ENCODE results near the gene SDK2. TPM values are rescaled to one million over a fixed set of nuclear protein-coding genes. Genes with fewer than 3 reads are reported as not detected.
"Not testable (repeated sequence)": the region's sequence is repeated elsewhere in the genome, so short reads cannot be mapped to it uniquely, and the experiment has no call there.

SDK2 gene
- total and polyA plus RNA-seq, 3 experiments from 2014 or later: 0.35 to 0.54 (median 0.44) TPM

DNA sequence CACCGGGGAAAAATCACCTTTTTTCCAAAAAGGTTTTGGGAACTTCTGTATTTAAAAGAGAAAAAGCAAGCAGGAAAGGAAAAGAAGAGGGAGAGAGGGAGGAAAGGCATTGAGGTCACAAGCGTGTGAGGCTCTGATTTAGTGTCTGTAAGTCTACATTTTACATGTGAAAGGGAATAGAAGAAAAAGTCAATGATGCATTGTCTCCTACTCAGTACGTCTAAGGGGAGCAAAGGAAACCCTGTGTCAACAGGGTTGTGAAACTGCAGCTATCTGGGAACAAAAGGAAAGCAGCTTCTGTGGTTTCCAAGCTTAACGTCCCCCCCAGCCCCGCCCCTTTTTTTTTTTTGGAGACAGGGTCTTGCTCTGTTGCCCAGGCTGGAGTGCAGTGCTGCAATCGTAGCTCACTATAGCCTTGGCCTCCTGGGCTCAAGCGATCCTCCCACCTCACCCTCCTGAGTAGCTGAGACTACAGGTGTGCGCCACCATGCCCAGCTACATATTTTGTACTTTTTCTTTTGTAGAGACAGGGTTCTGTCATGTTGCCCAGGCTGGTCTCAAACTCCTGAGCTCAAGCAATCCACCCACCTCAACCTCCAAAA, 330.6 kb downstream of the SDK2 start:
- H3K4me3 Mint-ChIP-seq: peak overlapping the region in 6 of 7 donors; percentile 22 to 93 (median 82)
- H3K27ac ChIP-seq (ENCODE audit: low read depth, low read length): no peak overlapping the region
- no peaks in the 10 kb centered on the region for H3K27me3 ChIP-seq (ENCODE audit: insufficient read depth, low read length, poor library complexity, severe bottlenecking)
- H3K4me3 ChIP-seq (ENCODE audit: low read length): no peak overlapping the region
- no peaks in the 10 kb centered on the region for H3K36me3 Mint-ChIP-seq
- H3K36me3 ChIP-seq (ENCODE audit: insufficient read depth, low read length): no peaks in the 10 kb centered on the region
- H3K9me3 ChIP-seq (ENCODE audit: low read length): no peaks in the 10 kb centered on the region
- H3K27ac Mint-ChIP-seq: peak overlapping the region in 4 of 8 donors; percentile 36 to 80 (median 77)
- H3K4me1 Mint-ChIP-seq: peaks cover 8 to 18% (median 15%) of the 10 kb centered on the region in 3 donors
- no peak for DNase-seq
- H3K4me1 ChIP-seq (ENCODE audit: insufficient read depth, low read length): peaks cover 9% of the 10 kb centered on the region
- POLR2A ChIA-PET: no interaction called here
- no peaks in the 10 kb centered on the region for H3K27me3 Mint-ChIP-seq
- no peaks in the 10 kb centered on the region for H3K9me3 Mint-ChIP-seq
- CTCF ChIA-PET: no interaction called here

DNA sequence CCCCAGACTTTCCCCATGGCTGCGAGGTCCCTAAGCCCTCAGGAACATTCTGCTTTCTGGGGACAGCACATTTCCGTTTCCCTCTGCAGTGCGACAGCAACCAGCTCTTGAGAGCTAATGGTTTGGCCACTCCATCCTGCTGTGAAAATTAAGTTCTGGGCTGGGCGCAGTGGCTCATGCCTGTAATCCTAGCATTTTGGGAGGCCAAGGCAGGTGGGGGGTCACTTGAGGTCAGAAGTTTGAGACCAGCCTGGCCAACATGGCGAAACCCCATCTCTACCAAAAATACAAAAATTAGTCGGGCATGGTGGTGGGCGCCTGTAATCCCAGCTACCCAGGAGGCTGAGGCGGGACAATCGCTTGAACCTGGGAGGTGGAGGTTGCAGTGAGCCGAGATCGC, 331.4 kb downstream of the SDK2 start:
- H3K27me3 Mint-ChIP-seq; H3K4me1 ChIP-seq (ENCODE audit: insufficient read depth, low read length); H3K36me3 ChIP-seq (ENCODE audit: insufficient read depth, low read length); H3K36me3 Mint-ChIP-seq; H3K27ac ChIP-seq (ENCODE audit: low read depth, low read length); DNase-seq; H3K9me3 ChIP-seq (ENCODE audit: low read length); H3K4me3 ChIP-seq (ENCODE audit: low read length); H3K27me3 ChIP-seq (ENCODE audit: insufficient read depth, low read length, poor library complexity, severe bottlenecking); H3K9me3 Mint-ChIP-seq: not testable (repeated sequence)
- Mint-ChIP-seq H3K4me3 (peak overlapping the region; percentile 86 to 95 (median 88)), H3K27ac (peak overlapping the region in 5 of 8 donors; percentile 47 to 80 (median 68)), H3K4me1 (peaks cover 8 to 18% (median 15%) of the 10 kb centered on the region in 3 donors)
- ChIA-PET CTCF (interaction anchor here (1.5 kb wide), 1 partner anchor 57 kb away, joined by 3 read pairs; no protein-coding TSS in a partner anchor), POLR2A (interaction anchor here (0.5 to 0.6 kb wide), 2 partner anchors 11 to 81 kb away, joined by 3 read pairs; a partner anchor contains a TSS)

DNA sequence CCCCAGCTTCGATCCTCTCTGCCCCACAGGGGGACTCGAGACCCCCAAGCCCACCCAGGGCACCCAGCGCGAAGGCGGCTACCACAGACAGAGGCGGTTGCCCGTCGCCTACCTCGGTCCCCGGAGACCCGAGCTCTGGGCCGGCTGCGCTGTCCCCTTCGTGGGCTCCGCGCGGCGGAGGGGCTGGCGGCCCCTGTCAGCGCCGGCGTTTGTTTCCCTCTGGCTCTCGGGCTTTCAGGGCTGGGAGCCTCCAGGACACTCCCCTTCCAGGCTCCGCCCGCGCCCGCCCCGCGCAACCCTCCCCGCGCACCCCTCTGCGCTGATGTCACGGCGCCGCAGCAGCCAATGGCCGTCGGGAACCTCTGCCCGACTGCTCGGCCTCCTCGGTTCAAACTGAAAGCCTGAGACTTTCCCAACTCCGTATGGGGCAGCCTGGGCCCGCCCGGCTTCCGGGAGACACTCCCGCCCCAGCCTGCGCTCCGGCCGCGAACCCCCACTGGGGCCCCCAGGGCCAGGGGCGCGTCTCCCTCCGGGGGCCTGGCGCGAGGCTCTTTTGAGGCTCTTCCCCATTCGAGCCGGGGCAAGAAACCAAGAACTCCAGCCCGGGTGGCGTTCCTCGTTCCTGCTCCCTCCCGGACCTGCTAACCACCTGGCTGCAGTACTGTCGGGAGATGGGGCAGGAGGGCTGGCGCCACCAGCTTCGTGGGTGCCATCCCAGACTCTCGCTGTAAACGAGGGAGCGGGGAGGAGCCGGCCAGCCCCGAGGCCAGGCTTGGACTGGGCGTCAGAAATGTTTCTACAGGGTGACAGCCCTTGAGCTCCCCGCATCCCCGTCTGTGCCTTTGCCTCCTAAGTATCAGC, 332.2 kb downstream of the SDK2 start, which contains the start of gene CDC42EP4:
CDC42EP4 (minus strand) TSS at position 221 of the 861 bp plus-strand sequence. CDS start 25,501 bp downstream, outside the sequence.
- CTCF ChIA-PET: interaction anchor here (1.5 to 2.6 kb wide), 4 partner anchors 10 to 80 kb away, joined by 3 to 9 read pairs (median 6); a partner anchor contains a TSS
- no peaks in the 10 kb centered on the region for H3K27me3 ChIP-seq (ENCODE audit: insufficient read depth, low read length, poor library complexity, severe bottlenecking)
- no peaks in the 10 kb centered on the region for H3K9me3 Mint-ChIP-seq
- peak within 1 kb of the TSS; percentile 86 to 95 (median 88) for H3K4me3 Mint-ChIP-seq
- H3K27ac ChIP-seq (ENCODE audit: low read depth, low read length): peak within 1 kb of the TSS; percentile 78
- H3K27ac Mint-ChIP-seq: peak within 1 kb of the TSS; percentile 50 to 84 (median 68)
- peaks cover 8 to 18% (median 15%) of the 10 kb centered on the region in 3 donors for H3K4me1 Mint-ChIP-seq
- POLR2A ChIA-PET: interaction anchor here (0.5 to 0.6 kb wide), 2 partner anchors 10 to 80 kb away, joined by 3 read pairs; a partner anchor contains a TSS
- H3K4me3 ChIP-seq (ENCODE audit: low read length): peak within 1 kb of the TSS; percentile 74
- H3K36me3 Mint-ChIP-seq: no peaks in the 10 kb centered on the region
- H3K4me1 ChIP-seq (ENCODE audit: insufficient read depth, low read length): peaks cover 9% of the 10 kb centered on the region
- no peaks in the 10 kb centered on the region for H3K27me3 Mint-ChIP-seq
- DNase-seq: peak; percentile 75 to 86 (median 78)
- H3K9me3 ChIP-seq (ENCODE audit: low read length): no peaks in the 10 kb centered on the region
- H3K36me3 ChIP-seq (ENCODE audit: insufficient read depth, low read length): no peaks in the 10 kb centered on the region

DNA sequence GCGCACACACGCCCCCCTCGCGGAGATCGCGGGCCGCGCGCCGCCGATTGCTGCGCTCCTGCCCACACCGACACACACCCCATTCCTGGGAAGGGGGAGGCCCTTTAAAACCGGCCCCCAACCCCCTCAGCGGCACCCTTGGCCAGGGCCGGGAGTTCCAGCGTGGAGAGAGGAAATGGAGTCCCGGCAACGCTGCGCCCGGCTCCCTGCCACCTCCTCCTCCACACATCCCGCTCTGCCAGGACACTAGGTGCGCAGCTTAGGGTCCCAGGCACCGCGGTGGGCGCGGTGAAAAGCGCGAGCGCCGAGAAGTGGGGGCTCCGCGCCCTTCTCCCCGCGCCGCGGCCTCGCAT, 332.8 kb downstream of the SDK2 start:
- POLR2A ChIA-PET: interaction anchor here (0.8 kb wide), 1 partner anchor 79 kb away, joined by 3 read pairs; a partner anchor contains a TSS

DNA sequence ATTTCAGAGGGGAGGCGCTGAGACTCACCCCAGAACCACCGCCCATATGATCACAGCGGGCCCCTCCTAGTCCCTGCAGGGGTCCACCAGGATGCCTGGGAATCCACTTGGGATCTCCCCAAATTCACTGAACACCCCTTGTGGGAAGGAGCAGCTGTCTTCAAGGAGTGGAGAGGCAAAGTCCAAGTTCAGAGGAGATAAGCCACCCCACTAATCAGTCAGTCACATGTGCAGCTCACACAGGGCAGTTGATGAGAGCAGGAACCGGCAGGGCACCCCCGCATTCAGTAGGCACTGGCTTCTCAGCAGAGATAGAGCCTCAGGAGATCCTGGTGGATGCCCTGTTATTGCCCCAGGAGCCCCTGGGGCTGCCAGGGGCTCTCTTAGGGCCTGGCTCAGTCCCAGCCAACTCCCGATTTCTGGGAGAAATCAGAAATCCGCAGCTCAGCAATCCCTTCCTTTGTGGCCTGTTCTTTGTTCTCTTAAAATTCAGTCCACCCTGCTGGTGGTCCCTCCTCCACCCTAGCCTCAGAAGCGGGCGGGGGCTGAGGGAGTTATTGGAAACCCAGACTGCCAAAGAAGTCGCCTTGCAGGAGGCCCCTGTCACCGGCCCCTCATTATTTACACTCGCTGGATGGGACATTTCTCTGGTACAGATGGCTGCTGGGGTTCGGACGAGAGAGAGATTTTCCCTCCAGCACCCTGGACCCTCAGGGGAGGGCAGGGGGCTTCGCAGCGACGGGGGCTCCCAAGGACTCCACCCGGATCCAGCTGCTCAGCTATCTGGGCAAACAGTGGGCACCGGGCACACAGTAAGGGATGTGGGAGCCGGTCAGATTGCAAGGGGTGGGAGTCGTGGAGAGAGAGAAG, 334.3 kb downstream of the SDK2 start:
- H3K27me3 Mint-ChIP-seq: no peaks in the 10 kb centered on the region
- H3K9me3 Mint-ChIP-seq: no peaks in the 10 kb centered on the region
- ChIA-PET CTCF (interaction anchor here (1.1 to 2.6 kb wide), 7 partner anchors 10 to 585 kb away, joined by 3 to 9 read pairs (median 4); a partner anchor contains a TSS), POLR2A (no interaction called here)
- no peaks in the 10 kb centered on the region for H3K9me3 ChIP-seq (ENCODE audit: low read length)
- H3K4me1 ChIP-seq (ENCODE audit: insufficient read depth, low read length): peaks cover 9% of the 10 kb centered on the region
- H3K4me1 Mint-ChIP-seq: peaks cover 8 to 18% (median 15%) of the 10 kb centered on the region in 3 donors
- no peaks in the 10 kb centered on the region for H3K27me3 ChIP-seq (ENCODE audit: insufficient read depth, low read length, poor library complexity, severe bottlenecking)
- H3K36me3 Mint-ChIP-seq: no peaks in the 10 kb centered on the region
- peak overlapping the region; percentile 78 for H3K27ac ChIP-seq (ENCODE audit: low read depth, low read length)
- DNase-seq: no peak
- peak overlapping the region; percentile 74 for H3K4me3 ChIP-seq (ENCODE audit: low read length)
- peak overlapping the region; percentile 81 to 93 (median 86) for H3K4me3 Mint-ChIP-seq
- peak overlapping the region; percentile 15 to 92 (median 62) for H3K27ac Mint-ChIP-seq
- H3K36me3 ChIP-seq (ENCODE audit: insufficient read depth, low read length): no peaks in the 10 kb centered on the region

More for the DNA sequence above, 332.8 kb downstream of the SDK2 start:
- peaks cover 9% of the 10 kb centered on the region for H3K4me1 ChIP-seq (ENCODE audit: insufficient read depth, low read length)
- Mint-ChIP-seq H3K4me3 (peak overlapping the region; percentile 86 to 95 (median 88)), H3K9me3 (no peaks in the 10 kb centered on the region), H3K36me3 (no peaks in the 10 kb centered on the region), H3K27me3 (no peaks in the 10 kb centered on the region), H3K27ac (peak overlapping the region in 5 of 8 donors; percentile 42 to 83 (median 71)), H3K4me1 (peaks cover 8 to 18% (median 15%) of the 10 kb centered on the region in 3 donors)
- peak overlapping the region; percentile 74 for H3K4me3 ChIP-seq (ENCODE audit: low read length)
- H3K9me3 ChIP-seq (ENCODE audit: low read length): no peaks in the 10 kb centered on the region
- no peaks in the 10 kb centered on the region for H3K27me3 ChIP-seq (ENCODE audit: insufficient read depth, low read length, poor library complexity, severe bottlenecking)
- peak overlapping the region; percentile 78 for H3K27ac ChIP-seq (ENCODE audit: low read depth, low read length)
- DNase-seq: peak in 1 of 5 donors; percentile 10
- CTCF ChIA-PET: interaction anchor here (1.2 to 2.6 kb wide), 4 partner anchors 10 to 79 kb away, joined by 3 to 9 read pairs (median 6); a partner anchor contains a TSS
- no peaks in the 10 kb centered on the region for H3K36me3 ChIP-seq (ENCODE audit: insufficient read depth, low read length)

DNA sequence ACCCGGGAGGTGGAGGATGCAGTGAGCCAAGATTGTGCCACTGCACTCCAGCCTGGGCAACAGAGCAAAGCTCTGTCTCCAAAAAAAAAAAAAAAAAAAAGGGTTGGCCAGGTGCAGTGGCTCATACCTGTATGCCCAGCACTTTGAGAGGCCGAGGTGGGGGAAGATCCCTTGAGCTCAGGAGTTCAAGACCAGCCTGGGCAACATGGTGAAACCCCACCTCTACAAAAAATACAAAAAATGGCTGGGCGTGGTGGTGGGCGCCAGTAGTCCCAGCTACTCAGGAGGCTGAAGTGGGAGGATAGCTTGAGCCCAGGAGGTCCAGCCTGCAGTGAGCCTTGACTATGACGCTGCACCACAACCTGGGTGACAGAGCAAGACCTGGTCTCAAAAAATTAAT, 335.3 kb downstream of the SDK2 start:
- DNase-seq; H3K36me3 ChIP-seq (ENCODE audit: insufficient read depth, low read length); H3K4me1 ChIP-seq (ENCODE audit: insufficient read depth, low read length); H3K27me3 ChIP-seq (ENCODE audit: insufficient read depth, low read length, poor library complexity, severe bottlenecking); H3K27ac Mint-ChIP-seq; H3K27me3 Mint-ChIP-seq; H3K4me3 ChIP-seq (ENCODE audit: low read length); H3K9me3 Mint-ChIP-seq; H3K9me3 ChIP-seq (ENCODE audit: low read length); POLR2A ChIA-PET; H3K36me3 Mint-ChIP-seq: not testable (repeated sequence)
- Mint-ChIP-seq H3K4me3 (peak overlapping the region in 1 of 7 donors; percentile 93), H3K4me1 (peaks cover 8 to 18% (median 15%) of the 10 kb centered on the region in 3 donors)
- H3K27ac ChIP-seq (ENCODE audit: low read depth, low read length): peak overlapping the region; percentile 43
- CTCF ChIA-PET: interaction anchor here (1.1 kb wide), 1 partner anchor 584 kb away, joined by 3 read pairs; no protein-coding TSS in a partner anchor

All from CD8-positive, alpha-beta memory T cell (primary cell).